HG03342 (cell line): ENCODE results near the gene WHRN.

Experiments used
- ATAC-seq: cut with Tn5 transposase; IDR thresholded peaks from one replicate; pipeline ENCODE4 v1.9.1; 2021; ENCODE audit warnings: mild to moderate bottlenecking, moderate library complexity; ENCODE audit not compliant: unreplicated experiment

WHRN gene

DNA sequence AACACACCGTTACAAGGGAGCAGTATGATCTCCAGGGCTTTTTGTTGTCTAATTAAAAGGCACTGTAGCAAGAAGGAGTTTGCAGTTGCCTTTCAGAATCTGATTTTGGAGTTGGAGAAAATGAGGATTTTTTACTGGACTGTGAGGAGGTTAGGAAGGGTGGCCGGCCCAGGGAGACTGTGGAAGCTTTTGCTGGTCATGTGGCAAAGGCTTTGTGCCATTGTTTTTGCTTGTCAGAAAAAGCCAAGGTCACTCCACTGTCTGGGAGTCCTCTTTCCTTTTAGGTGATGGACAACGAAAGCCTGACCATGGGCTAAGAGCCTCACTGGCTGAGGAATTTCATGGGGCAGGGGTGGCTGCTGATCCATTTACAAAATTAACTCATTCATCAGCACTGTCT lies 10.3 kb upstream of the WHRN start:
- no peak for ATAC-seq

DNA sequence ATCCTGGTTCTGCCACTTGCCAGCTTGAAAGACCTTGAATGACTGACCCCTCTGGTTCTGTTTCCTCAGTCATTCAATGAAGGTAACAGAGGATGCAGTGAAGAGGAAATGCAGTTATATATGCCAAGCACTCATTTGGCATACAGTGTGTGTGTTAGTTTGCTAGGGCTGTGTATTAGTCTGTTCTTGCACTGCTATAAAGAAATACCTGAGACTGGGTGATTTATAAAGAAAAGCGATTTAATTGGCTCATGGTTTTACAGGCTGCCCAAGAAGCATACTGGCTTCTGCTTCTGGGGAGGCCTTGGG lies 8.6 kb upstream of the WHRN start:
- ATAC-seq = no peak

DNA sequence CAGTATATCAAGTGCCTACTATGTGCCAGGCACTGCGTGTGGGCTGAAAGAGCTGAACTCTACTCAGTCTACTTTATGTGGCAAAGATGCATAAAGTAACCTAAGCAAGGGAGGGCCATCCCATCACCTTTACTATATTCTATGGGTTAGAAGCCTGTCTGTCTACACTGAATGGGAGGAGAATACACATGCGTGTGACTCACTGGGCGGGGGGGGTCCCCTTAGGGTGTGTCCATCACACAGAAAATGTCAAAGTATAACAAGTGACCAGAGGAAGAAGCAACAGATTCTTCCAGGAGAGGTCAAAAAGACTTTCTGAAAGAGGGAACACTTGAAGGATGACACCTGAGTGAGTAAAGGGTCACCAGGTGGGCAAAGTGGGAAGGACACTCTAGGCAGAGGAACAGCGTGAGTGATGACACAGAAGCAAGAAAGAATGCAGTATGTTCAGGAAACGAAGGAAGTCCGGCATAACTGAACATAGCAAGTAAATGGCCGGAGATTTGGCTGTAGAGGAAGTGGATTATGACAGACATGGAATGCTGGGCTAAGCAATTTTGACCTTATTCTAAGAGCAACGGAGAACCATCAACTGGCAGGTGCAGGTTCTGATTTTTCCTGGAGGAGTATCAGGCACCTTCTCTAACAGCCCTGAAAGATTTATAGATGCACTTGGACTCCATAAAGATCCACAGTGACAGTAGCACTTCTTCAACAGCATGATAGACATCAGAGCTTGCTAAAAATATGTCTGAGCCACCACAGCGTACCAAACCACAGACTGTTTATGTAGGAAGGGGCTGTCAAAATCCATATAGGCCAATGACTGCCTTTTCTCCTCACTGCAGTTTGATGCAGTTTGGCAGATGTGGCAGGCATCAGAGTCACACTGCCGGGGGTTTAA lies 8.0 kb upstream of the WHRN start:
- no peak for ATAC-seq

DNA sequence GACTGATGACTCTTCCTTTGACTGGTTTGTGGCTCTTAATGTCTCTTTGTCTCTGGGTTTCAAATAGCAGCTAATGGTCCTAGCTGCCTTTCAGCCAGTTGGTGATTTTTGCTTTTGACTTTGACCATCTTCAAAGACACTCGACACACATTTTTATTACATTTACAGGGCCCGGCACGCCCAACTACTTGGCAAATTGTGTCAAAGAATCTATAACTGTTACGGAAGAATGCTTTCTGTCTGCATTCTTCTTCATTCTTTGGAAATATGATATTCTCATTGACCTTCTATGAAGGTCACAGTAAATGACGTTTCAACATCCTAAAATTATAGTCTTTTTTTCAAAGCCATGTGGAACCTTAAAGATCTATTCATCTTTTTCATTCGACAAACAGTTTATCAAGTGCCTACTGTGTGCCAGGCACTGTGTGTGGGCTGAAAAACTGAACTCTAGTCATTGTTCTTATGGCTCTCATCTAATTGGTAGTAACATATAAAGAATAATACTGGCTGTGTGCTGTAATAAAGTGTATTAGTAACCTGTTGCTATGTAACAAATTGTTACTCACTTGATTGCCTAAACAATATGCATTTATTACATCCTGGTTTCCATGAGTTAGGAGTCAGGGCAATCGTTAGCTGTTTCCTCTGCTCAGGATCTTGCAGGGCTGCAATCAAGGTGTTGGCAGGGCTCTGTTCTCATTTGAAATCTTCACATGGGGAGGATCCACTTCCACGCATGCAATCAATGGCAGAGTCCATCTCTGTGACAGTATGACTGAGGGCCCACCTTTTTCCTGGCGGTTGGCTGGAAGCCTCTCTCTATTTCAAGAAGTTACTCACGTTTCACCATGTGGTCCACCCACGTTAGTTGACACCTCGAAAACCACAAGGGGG lies 7.0 kb upstream of the WHRN start:
- ATAC-seq = no peak

DNA sequence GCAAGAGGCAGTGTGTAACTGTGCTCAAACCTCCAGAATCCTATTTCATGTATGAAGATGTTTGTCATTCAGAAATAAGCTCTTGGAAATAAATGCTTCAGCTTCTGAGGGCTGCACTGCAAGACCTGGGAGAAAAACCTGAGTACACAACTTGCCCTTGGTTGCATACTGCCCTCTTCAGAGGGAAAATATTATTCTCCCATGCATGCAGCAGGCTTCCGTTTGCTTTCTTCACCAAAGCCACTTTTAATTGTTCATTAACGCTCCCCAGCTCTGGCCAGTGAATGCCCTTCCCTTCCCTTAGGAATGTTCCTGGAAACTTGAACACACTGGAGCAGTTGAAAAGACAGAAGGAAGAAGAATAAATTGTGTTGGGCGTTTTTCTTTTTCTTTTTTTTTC lies 2.5 kb upstream of the WHRN start:
- no peak for ATAC-seq

DNA sequence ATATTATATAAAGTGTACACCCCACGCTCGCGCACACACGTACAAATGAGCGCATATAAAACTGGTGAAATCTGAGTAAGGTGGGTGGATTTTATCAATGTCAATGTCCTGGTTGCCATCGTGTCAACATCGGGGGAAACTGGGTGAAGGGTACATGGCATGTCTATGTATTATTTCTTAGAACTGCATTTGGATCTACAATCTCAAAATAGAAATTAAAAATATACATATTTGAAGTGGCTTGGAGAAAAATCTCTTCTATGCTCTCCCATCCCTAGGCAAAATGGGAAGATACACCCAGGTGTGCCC lies 763 bp upstream of the WHRN start:
- no peak for ATAC-seq

DNA sequence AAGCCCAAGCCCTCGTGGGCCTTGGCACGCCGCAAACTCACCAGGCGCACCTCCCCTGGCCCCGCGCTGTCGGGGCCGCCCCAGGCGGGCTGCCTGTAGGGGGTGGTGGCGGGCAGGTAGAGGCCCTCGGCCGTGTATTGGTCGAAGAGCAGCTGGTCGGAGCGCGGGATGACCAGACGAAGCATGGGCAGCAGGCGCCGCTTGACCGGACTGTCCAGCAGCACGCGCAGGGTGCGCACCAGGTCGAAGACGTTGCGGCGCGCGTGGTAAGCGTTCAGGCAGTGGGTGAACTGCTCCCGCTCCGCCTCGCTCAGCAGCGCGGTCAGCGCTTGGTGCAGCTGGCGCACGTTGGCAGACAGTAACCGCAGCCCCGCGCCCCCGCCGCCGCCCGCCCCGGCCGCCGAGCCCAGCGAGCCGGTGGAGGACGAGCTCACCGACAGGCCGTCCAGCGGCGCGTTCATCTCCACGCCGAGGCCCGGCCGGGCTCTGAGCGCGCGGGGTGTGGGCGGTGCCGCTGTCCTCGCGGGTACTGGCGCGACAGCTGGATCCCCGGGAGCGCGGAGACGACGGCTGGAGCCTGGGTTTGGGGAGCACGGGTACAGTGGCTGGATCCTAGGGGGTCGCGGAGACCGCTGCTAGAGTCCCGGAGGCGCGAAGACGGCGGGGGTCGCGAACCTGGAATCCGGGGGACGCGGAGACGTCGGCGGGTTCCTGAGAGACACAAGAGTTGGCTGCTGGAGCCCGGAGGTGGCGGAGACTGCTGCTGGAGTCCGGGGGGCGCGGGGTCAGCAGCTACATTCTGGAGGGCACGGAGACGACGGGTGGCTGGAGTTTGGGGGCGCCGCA lies 709 bp downstream of the WHRN start:
- no peak for ATAC-seq

DNA sequence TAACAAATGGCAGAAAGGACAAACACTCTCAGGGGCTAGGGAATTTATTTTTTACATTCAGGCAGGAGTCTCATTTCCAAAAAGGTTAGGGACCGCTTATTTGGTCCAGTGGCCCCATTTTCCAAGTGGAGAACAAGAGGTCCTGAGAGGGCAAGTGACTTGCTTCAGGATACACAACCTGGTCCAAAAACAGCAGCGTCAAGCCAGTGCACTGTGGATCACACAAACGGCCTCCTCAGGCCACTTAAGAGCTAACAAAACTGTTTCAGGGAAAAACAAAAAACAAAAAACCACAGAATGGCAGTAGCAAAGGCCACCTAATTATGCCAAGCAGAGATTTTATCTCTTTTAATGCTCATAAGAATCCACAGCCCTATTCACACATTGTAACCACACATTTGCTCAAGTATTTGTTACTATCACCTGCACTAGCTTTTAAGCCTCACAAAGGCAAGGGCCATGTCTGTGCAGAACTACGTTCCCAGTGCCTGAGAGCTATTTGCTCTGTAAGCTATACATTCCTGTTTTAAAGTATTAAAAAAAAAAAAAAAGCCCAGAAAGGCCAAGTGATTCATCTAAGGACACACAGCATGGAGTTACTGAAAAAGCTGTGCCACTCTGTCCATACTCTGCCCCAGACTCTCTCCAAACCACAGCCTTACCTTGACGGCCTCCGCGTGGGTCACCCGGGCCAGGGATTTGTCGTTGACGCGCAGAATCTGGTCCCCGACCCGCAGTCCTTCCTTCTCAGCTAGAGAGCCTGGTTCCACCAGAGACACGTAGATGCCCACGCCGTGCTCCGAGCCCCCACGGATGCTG lies 1.5 kb downstream of the WHRN start:
- ATAC-seq = no peak

DNA sequence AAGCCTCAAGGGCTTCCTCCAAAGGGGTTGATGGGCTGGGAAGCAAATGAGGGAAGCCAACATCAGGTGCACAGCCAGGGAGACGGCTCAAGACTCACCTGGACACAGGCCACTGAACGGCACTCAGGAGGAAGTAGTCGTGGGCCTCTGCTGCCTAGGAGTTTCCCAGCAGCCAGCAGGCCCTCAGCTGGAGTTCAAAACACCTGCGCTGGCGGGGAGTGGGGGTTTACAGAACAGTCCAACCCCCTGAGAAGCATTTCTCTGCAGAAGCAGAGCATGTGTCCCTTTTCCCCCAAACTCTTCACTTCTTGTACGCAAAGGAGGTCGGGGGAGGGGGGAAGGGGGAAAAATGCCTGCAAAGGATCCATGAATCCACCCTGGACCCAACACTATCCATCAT lies 2.3 kb downstream of the WHRN start:
- no peak for ATAC-seq

DNA sequence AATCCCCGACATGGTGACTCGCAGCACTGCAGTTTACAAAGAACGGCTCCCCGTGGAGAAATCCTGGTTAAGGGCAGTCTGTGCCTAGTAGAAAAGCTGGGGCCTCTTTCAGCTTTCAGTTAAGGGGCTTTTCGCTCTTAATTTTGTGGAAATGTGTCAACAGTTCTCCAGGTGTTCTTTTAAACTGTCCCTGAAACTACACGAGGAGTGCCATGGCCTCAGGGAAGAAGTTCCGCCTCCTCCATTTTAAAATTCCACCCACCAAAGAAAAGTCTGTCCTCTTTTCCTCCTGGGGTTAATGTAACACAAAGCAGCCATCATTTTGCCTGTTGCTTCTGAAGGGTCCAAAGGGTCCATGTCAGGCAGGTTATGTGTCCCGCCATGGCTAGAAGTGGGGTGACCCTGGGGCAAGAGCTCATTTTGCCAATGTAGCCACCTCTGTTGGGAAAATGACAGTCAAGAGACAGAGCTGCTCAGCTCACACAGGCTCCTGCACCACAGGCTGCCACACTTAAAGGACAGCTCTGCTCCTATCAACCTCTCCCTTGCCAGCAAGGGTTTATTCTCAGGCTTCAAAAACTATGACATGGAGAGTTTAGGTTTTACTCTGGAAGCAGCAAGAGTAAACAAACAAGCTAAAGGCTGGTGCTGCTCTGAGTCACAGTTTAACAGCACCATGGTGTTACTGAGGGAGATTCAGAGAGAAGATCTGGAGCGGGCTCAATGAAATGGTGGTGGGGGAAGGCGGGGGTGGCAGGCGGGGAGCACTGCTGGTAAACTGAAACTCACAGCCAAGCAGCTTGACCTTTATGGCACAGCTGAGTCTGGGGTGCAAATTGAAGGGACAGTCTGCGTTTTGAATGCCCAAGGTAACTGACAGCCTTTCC lies 3.2 kb downstream of the WHRN start:
- ATAC-seq = no peak

DNA sequence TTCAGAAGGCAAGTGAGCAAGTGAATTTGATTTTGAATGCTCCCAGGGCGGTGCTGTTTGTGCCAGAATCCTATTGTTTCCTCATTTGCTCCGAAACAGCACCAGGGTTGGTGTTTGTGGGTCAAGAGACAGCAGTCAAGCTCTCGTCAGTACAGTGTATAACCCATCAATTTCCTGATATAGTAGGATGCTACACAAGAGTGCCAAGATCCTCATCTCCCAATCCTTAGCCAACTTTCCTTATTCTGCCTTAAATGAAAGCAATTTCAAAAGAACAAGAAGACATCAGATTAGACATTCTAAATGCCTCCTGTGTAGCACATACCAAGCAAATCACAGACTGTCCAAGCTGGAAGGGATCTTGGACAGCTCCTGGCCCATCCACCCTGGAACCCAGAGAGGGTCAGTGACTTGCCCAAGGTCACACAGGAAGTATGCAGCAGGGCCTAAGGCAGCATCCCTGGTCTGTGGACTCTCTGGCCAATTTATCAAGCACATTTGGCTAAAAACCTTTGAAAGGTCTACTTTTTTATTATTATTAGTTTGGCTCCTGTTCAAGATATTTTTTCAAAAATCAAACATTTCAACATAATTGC lies 4.5 kb downstream of the WHRN start:
- ATAC-seq = no peak

DNA sequence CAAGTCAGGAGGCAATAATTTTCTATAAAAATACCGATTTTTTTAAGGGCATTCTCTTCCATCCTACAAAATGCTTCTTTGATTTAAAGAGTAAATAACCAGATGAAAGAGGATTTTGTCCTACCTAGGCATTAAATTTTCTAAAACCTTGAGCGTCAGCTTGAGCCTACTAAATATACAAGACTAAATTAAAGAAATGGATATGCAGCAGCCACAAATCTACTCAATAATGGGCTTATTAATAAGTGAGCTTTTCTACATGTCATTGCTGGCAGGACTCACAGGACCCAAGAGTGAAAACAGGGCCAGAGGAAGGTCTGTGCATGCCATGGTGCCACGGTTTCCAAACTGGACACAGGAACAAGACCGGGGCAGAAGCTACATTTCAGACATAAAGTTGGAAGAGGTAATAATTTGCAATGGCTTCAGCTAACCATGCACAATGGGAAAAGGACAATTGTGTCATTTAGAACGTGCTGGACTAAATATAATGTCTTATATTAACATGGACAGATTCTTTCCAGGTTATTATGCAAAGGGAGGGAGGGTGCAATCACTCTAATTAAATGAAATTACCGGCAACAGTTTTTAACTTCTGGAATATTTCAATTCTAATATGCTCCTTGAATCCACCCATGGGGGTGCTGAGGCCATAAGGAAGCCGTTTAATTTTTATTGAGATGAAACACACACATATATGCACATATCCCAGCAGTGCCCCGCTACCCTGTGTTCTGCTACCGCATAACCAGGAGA lies 5.2 kb downstream of the WHRN start:
- ATAC-seq = no peak

DNA sequence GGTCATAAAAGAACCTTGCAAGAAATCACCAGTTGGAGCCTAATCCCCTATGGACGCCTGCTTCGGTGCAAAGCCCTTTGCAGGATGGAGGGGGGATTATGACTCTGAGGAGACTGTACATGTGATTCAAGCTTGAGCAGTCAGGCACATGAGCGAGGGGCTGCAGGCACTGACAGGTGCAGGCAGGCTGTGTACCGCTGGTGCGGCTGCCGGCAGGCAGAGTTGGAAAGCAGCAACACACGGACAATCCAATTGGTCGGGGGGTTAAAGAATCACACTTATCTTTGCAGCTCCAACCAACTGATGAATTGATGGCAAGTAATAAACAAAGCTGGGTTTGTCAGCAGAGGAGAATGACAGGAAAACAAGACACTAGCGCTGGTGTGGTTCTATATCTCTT lies 5.7 kb downstream of the WHRN start:
- no peak for ATAC-seq

DNA sequence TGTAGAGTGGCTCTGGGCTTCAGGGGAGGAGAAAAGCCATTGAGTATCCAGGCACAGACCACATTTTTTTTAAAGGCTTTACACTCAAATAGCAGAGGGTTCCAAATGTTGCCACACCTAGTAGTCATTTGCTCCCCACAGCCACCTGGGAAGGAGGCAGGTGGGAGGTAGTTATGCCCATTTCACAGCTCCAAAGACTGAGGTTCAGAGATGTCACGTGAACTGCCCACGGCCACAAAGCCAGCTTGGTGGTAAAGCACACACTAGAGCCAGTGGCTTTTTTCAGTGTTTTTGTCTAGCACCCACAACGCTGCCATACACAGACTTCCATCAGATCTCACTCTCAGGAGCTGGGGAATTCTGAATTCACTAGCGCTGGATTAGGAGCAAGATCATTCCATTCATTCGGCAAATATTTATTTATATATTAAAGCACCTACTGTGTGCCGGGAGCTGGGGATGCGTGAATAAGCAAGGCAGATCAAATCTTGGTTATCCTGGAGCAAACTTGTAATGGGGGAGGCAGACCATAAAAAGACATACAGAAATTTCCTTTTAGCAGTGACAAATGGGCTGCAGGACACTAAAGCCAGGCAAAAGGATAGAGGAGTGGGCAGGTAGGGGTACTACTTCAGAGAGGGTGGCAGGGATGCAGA lies 7.4 kb downstream of the WHRN start:
- ATAC-seq = no peak

DNA sequence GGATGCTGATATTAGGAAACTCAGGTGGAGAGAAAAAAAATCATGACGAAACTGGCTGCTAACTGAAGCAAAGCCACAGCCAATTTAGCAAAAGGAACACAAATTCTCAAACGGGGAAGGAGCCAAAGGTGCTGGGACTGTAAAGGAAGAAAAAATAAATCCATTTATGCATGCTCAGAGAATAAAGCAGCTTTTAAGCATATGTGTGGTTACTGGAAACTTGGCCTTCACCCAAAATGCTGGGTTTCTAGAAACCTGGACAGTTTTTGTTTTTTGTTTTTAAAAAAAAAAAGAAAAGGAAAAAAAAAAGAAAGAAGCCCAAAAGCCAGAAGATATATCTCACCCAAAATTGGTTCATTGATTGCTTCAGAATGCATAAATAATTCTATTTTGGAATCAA lies 8.0 kb downstream of the WHRN start:
- no peak for ATAC-seq

DNA sequence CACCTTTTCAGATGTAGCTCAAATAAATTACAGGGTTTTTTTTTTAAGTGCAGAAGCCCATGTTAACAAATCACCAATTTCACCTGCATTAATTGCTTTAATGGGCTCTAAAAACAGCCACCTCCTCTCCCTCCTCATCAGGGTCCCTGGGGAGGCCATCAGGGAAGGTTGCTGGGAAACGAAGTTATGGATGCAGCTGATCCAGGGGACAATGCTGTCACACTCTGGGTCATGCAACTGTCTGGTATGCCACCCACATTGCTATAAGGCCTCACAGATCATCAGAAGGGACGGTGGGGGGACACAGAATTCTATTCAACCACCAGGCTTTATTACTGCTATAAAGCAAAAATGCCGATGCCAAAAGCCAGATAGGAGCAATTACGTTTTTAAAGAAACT lies 9.3 kb downstream of the WHRN start:
- ATAC-seq = no peak

DNA sequence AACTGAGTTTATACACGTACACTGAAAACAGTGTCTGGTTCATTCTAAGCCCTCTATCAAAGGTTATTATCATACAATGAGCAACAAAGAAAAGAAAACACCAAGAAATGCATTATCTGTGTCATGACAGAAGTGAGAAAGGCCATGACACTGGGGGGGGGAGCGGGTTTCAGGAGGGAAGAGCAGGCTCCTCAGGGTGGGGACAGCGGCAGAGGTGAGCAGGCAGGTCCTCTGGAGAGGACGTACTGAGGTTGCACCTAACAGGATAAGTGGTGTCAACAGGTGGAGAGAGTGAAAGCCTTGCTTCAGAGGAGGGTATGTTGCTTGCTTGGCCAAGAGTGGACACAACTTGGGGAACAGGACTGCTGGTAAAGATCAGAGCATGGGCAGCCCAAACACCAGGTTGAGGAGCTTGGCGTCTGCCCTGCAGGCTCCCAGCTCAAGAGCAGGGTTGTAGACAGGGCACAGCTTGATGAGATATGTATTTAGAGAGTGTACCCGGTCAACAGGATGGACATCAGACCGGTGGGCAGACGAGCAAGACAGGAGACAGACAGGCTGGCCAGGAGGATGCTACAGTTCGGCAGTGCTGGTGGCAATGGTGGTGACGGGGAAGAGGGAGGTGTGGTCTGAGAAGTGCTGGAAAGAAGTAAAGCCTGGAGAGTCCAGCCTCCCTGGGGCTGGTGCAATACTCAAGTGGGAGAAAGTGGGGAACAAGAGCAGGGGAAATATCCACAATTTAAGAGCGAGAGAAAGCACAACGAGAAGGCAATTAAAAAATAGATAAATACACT lies 10.3 kb downstream of the WHRN start:
- no peak for ATAC-seq
